Medulla oblongata (tissue), 1 donor: ENCODE data around the gene HOXB5.

ENCODE experiments used
- DNase-seq: peaks from one replicate; pipeline ENCODE4 v3.0.0-alpha.2; 2015; ENCODE audit errors: extremely low spot score

HOXB5 gene

DNA sequence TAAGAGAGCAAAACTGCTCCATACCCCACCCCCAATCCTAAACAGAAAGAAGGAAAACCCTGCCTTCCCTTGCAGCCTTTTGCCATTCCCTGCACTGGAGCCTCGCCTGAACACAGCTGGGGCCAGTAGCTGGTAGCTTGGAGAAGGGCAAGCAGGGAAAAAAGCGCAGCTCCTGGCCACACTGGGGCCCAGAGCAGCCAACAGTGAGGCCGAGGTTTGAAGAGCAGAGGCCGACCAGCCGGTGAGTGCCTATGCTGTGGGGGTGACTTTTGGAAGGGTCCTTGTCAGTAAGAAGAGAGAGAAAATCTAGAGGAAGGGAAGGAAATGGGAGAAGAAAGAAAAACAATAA lies 35.8 kb upstream of the HOXB5 start:
- no peak for DNase-seq

DNA sequence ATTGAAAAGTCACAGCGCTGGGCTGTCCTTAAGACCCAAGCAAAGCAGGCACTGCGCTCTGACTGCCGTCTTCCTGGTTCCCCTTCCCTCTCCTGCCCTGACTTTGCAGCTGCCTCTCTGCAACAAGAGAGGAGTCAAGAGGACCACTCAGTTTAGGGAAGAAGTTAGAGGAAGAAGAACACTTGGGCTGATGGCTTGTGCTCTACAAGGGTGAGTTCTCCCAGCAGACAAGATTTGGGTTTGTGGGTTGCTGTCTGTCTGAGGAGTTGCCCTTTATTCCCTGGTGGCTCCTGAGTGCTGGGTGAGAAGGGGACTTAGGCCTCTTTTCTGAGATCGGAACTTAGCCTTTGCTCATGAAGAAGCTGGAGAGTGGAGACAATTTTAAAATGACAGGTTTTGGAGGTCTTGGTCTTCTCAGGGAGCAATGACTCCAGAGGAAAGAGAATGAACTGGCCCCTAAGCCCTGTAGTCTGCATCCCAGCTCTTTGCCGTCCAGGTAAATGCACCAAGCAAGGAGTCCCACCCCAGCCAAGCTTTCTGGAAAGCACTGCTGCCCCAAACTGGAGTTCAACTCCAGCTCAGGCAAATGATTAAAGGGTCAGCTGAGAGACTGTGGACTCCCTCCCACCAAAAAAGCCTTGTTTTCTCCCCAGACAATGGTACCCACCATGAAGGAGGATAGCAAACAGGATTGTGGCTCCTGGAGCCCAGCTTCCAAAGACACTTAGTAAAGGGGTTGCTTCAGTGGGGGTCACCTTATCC lies 35.3 kb upstream of the HOXB5 start:
- no peak for DNase-seq

DNA sequence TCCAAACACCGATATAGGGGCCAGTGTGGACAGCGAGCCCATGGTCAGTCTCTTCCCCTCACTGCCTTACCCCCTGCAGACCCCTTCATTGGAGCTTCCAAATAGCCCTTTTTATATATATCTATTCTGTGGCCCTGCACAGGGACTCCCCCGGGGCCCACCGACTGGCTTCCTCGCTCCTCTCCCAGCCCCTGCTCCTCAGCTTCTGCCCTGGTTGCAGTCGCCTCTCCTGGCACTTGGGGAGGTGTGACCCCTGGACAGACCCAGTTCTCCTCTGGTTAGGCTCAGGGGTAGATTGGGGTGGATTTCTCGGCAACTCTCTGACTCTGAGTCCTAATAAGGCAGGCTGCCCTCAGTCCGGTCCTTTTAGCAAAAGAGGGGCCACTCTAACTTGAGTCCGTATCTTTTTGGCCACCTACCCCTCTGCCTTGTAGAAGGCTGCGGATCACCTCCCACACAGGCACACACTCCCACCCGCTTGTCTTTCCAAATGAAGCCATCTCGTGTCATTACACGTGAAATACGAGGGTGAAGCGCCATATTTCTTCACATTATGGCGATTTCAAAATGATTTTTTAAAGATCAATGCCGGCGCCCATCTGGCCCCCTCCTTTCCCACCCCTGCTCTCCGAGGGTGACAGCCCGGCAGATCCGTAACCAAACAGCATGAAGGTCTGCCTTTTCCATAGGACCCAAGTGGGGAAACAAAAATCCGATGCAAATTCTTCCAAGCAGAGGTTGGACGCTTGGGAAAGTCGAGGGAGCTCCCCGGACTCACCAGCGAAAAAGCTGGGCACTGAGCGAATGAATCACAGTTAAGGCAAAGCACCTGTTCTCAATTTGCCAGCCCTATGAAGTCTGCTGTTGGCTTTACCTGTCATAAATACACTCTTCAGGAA lies 34.3 kb upstream of the HOXB5 start:
- DNase-seq: no peak

DNA sequence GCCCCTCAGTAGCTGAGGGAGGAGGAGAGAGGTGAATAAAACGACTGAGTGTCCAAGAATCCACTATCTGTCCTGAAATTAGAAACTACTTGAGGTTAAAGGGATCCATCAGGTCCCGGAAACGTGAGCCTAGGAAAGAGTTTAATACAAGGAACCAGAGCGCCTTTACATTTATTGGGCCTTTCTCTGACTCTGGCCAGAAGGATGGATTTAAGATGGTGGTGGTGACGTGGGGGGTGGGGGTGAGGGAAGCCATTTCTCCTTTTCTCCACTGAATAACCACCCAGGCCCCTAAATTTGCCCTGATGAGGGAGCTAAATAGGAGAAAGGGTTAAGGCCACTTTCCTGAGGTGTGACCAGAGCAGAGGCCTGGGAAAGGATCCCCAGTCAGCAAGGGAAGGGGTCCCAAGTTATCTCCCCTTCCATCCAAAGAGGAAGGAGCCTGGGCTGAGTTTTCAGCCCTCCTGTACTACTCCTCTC lies 33.6 kb upstream of the HOXB5 start:
- DNase-seq: no peak

DNA sequence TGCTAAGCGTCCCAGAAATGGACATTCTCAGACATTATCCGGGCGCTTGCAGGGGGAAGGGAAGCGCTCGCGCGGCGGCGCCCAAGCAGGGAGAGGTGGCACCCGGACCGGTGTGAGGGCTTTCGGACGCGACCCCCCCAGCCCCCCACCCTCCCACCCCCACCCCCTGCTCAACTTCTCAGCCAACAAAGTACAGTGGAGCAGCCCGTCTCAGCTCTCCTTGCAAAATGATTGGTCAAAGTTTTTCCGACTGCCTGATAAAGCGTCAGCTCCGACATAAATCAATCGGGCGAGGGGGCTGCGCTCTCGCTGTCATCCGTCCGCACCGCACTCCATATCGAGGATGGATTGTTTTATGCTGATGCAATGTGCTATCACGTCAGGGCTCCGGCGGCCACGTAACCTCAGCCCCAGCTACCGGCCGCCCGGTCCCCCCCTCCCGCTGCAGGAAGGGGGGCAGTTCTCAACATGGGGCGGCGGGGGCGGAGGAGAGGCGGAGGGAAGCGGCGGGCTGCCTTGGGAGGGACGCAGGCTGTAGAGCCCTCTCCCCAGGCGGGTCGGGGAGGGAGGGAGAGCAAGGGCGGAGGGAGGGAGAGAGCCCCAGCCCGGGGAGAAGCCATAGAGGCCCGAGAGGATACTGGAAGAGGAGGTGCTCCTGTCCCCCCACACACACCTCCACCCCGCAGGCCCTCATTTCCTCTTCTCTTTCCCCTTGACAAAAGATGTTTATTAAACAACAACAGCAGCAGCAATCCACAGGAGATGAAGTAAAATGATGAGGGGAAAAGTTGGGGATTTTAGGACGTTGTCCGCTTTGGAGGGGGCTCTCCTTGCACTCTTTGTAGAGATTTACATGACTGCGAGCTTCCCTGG lies 32.9 kb upstream of the HOXB5 start, which contains the start of gene HOXB9:
HOXB9 (minus strand) TSS at position 114 of the 873 bp plus-strand sequence; CDS start at position 25, 89 bp downstream.
- no peak for DNase-seq

DNA sequence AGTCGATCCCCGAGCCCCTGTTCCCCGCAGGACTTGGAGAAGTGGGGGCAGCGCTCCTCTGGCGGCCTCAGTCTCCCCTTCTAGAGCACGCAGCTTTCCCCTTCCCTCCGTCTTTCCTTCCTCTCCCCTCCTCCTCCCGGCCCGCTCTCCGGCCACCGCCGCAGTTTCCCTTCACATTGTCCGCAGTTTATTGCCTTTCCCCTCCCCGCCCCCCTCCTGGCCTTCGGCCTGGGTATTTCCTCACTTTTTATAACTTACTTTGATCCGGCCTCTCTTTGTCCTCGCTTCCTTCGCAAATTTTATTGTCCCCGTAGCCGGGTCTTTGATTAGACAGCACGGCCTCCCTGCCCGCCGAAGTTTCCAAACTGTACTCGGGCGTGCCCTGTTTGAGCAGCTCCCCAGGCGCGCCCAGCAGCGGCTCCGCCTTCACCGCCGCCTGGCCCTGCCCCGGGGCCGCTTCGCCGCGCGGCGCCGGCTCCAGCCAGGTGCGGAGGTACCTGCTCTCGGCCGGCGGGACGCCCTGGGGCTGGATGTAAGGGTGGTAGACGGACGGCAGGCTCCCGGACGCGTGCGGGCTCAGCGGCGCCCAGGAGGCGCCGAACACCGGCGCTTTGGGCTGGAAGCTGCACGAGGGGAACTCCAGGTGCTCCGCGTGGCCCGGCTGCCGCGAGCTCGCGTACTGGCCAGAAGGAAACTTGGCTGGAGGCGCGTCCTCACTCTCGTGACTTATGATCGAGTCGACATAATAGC lies 32.1 kb upstream of the HOXB5 start:
- no peak for DNase-seq

DNA sequence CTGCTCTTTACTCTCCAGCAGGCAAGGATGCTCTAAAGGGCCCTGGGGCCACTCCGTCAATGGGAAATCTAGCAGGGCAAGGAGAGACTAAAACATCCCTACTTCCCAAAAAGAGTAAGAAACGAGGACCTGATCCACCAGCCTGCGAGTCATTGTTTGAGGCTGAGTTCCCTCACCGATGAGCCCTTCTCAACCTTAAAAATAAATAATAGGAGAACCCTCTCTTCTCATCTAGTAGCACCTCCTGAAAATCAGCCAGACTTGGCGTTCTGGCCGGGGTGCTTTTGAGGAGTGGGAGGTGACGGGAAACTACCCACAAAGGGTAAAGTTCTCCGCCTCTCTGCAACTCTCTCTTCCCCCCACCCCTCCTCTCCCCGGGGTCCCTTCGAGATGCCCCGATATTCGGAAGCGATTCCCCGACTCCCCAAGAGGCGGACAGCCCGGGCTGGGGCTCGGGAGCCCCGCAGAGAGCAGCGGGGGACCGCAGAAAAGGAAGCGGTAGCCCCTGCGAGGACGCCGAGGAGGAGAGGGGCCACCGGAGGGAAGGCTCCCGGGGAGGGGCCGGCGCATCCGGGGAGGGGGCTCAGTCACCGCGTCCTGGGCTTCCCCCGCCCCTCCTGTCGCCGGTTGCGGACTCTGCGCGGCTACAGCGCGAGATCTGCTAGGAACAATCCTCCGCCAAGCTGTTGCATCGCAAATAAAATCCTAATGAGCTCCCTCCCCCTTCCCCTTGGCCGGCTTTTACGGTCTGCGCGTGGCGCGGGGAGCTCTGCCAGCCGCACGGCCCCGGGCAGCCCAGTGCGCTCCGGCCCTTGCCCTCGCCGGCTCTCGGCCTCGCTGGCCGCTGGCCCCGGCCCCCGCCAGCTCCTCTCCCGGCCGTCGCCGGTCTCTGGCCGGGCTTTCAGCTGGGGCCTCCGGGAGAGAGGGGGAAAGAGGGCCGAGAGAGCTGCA lies 31.2 kb upstream of the HOXB5 start:
- DNase-seq: no peak

DNA sequence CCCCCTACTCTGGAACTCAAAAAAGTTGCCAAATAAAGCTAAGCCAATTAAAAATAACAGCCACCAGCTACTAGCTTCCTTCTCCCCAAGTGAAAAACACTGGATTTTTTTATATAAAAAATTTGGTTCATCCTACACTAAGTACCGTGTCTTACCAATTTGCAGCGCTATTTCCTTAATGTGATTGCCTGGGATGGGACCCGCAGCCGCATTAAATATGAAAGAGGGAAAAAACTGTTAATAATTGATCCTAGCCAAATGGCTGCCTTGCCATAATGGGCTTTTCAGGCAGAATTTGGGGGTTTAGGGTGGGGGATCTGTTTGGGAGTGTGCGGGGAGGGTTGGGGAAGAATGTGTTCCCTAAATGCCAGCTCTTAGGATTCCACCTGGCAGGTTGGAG lies 30.5 kb upstream of the HOXB5 start:
- DNase-seq: no peak

DNA sequence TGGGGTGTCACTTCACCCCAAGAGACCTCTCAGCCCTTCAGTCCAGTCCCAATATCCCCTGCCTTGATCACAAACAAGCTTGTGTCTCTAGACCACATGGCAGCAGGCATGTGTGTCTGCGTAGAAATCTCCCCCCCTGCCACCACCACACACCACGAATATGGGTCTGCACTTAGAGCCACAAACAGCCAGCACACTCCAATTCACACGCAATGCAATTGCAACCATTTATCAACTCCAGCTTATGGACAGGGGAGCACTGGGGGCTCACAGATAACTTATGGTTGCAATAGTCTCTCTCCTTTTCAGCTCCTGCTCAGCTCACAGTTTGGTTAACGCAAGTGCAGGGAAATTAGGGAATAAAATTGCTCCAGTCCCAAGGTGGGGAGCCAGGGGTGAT lies 30.0 kb upstream of the HOXB5 start:
- no peak for DNase-seq

DNA sequence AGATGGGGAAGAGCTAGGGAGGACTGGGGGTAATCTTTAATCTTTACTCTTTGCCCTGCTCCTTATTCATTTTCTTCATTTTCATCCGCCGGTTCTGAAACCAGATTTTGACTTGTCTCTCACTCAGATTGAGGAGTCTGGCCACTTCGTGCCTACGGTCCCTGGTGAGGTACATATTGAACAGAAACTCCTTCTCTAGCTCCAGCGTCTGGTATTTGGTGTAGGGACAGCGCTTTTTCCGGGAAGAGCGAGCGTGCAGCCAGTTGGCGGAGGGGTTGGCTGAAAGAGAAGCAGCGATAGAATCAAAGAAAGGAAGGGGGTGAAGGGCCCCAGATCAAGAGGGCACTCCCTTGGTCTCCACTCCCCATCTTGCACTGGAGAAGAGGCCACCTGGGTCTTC lies 29.3 kb upstream of the HOXB5 start:
- DNase-seq: no peak

DNA sequence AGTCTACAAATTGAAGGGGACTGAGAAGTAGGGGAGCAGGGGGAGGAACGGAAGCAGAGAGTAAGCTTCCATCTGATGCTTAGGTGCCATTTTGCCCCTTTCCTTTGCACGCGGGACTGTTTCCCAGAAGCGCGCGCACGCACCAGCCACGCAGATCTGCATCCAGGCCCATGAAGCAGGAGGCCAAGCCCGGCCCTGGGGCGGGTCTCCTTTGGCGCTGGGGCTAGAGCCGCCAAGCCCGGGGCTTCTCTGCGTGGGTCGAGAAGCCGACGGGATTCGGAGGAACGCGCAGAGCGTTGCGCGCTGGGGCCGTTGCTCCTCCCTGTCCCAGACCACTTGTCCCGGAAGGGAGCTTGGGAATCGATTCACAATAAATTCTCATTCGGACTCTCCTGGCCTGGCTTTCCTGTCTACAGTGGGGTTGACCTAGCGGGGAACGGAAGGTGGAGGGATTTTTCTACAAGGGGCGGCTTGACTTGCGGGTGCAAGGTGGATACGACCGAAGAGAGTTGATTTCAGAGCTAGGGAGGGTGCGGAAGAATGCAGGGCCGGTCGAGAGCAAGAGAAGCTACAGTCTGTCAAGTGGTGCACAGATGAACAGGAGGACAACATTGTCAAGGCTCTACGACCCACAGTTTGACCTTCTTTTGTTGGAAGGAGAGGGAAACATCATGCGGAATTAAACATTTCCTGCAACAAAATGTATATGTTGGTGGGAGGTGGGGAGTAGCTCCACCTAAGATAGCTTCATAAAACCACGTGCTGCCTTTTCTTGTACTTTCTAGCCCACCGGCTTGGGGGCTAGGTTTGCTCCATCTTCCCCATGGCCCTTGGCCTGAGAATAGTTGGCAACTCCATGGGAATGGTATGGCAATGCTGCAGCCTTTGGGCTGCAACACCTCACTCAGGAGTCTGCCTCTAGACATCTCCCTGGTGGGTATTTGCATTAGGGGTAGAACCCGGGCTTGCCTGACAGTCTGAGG lies 28.1 kb upstream of the HOXB5 start:
- no peak for DNase-seq

DNA sequence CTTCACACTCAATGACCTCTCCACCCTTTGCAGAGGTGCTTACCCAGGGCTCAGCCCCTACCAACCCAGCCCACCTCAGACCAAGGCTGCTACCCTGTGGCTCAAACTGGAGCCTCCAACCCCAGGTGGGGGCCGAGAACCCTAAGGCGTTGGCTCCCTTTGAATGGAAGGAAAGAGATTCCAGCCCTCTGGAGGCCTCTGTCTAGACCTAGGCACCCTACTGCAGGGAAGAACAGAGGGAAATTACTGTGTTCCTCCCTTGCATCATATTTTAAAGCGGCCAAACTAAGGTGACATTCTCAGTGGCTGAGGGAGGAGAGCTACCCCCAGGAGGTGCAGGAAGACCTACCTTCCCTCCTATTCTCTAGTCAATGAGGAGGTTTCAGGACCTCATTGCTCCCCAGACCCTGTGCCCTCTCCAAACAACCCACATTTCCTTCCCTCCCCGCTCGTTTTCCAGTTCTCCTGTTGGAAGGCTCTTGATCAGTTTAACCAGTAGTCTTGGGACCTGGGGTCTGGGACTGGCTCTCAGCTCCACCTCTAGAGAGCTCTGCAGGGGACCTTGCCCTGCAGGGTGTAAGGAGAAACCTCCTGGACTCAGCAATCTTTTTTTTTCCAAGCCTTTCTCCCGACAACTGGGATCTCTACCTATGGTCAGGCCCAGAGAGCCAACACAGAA lies 27.0 kb upstream of the HOXB5 start:
- no peak for DNase-seq

DNA sequence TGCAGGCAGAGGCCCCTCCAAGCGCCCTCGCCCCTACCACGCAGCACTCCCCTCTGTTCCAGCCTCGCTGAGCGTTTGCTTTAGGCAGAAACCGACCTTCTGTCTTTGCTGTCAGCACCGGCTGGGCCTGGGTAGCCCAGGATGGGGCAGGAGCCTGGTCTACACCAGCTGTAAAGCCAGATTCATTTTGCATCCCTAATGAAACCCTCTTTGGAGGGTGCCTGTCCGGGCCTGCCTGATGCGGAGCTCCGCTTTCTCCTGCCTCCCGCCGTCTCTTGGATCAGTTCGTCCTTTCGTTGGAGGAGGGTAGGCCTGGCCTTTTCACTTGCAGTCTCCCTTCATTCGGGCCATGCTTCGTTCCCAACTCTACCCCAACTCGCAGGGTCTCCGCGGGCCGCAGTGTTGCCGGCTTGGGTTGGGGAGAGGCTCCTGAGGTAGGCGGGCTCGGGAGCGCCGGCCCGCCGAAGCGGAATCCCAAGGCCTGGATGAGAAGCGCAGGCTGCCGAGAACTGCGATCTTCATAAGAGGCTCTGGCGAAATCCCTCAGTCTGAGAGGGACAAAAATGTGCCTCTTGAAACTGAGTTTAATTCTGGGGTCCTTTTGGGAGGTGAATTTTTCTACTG lies 26.4 kb upstream of the HOXB5 start:
- no peak for DNase-seq

DNA sequence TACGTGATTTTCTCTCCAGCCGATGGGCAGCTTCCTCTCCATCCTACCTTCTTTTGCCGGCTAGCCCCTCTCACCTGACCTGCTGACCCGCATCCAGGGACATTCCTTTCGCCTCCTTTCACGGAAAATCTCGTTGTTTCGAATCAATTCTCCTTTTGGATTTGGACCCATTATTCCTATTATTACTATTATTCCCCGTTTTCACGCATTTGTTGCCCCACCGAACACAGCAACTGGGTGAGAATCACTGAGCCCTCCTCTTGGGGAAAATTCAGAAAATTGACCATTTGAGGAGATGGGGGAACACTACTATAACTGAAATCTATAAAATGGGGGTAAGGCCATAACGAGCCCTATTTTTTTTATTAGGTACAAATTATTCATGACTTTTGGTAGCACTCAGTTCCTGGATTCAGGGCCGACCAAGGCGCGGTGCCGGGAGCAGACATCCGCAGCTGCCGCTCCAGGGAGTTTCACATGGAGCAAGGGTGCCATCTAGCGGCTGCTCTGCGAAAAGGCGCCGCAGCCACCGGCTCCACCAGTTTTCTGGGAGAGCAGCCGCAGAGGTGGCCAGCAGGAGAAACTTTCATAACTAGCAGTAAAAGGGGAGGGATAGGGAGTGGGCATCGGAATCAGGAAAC lies 24.8 kb upstream of the HOXB5 start:
- peak; percentile 90 for DNase-seq

DNA sequence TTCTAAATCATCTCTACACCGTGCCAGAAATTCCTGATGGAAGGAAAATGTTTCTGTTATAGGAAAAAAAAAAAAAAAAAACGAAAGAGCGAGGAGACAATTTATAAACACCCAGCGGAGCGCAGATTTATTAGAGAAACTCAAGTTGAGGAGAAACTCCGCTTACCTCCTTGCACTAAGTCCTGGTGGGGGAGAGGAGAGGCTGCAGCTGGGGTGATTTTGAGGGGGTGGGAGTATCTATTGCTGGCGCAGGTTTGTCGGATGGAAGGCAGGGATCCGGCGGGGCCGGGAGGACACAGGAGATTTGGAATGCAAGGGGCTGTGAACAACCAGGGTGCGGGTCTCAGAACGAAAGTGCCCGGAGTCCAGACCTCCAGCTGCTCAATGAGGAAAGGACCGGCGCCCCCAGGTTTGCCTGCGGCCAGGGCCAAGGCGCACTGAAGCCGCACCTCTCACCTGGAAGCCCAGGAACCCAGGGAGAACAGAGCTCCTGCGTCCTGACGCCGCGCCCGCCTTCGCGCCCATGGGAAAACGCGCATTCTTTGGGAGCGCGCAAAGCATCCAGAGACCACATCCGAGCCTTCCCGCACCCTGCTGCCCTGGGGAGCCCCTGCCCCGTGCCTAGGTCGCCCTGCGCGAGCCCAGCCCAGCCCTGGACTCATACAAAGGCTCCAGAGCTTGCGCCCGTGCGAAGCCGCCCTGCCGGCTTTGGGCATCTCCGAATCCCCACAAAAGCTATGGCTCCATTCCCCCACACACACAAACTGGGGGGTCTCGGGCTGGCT lies 24.1 kb upstream of the HOXB5 start:
- no peak for DNase-seq

DNA sequence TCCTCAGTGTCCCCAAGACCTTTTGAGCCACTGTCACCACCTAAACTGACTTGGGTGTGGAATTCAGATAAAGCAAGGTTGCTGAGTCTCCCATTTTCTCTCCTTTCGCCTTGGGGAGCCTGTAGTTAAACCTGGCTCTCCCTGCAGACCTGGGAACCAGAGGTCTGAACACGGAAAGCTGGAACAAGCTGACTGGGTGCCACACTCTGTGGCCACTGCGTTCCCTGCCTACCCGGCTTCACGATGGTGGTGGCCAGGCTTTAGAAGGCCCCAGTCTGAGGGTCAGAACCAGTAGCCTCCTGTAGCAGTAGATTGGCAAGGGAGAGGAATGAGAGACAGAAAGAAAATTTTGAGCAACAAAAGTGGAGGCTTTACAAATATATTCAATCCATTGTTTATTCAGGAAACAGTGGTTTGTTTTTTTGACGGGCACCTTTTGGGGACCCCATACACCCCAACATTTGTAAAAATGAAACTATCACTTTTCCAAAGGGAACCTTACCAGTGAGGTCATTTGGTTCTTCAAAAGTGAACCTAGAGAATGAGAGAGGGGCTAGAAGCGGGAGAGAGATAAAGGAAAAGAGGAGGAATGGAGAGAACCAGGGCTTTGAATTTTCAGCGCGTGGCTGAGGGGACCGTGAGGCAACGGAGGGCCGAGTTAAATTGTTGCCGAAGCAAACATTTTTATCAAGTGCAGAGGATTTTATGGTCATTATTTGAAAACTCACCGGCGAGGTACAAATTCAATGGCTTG lies 23.3 kb upstream of the HOXB5 start:
- no peak for DNase-seq
